Cardiac muscle cell (in vitro differentiated cells and primary cell): ENCODE measurements around the gene ANGEL2. TPM values are rescaled to one million over a fixed set of nuclear protein-coding genes. Genes with fewer than 3 reads are reported as not detected.

Source experiments
- DNase-seq, 2 donors: peaks; one replicate each; pipeline versions ENCODE4 v3.0.0 to v3.0.0-alpha.2; 2010 to 2017; ENCODE audit warnings: low read depth in 1 of 2, low spot score in 1 of 2
- H3K27ac ChIP-seq: fragments of 200-600 bp; sonication (generic); 2 replicates; pipeline ENCODE4 v1.5.1; 2016
- H3K27me3 ChIP-seq: fragments of 200-600 bp; sonication (generic); 2 replicates; pipeline ENCODE4 v1.6.0; 2016; ENCODE audit warnings: control low read depth
- H3K36me3 ChIP-seq: fragments of 200-600 bp; sonication (generic); 2 replicates; pipeline ENCODE4 v1.5.1; 2016; ENCODE audit warnings: control low read depth
- H3K4me1 ChIP-seq: fragments of 200-600 bp; sonication (generic); 2 replicates; pipeline ENCODE4 v1.8.1; 2017; ENCODE audit warnings: low read depth, mild to moderate bottlenecking, mixed run types
- H3K4me3 ChIP-seq: fragments of 200-600 bp; sonication (generic); 2 replicates; pipeline ENCODE4 v1.5.1; 2016; ENCODE audit warnings: mild to moderate bottlenecking
- H3K9me3 ChIP-seq: fragments of 200-600 bp; sonication (generic); 2 replicates; pipeline ENCODE4 v1.5.1; 2017; ENCODE audit warnings: low read depth, mild to moderate bottlenecking, control low read depth
- polyA plus RNA-seq: library from polyadenylated mRNA; unstranded; fragments of >200 nt; fragmentation: Nextera tagmentation; extraction: Ambion mirVana; gene quantifications from 2 replicates; pipeline ENCODE4 v1.2.1, GENCODE V29; 2016
- total RNA-seq: library from RNA; depleted of rRNA; stranded (reverse); fragments of >200 nt; gene quantifications from 2 replicates; pipeline ENCODE4 v1.2.3, GENCODE V29; 2016
- TF ChIP-seq, protein P1 (sequence below): IDR thresholded peaks from 2 replicates; pipeline ENCODE4 v1.5.1; 2012; ENCODE audit warnings: low read depth, mild to moderate bottlenecking, low read length

ANGEL2 gene
- 36.0 and 41.2 TPM in 2 replicates for total RNA-seq
- 25.1 and 37.5 TPM in 2 replicates for polyA plus RNA-seq

GRCh38 chr1:213015099-213016050, at the start of gene ANGEL2:
Gene ANGEL2, minus strand, starts transcription at chr1:213015867. Its CDS starts 196 bp downstream, at chr1:213015671.
- Histone ChIP-seq H3K4me1 (peaks cover 7% of the 10 kb centered on the region), H3K36me3 (no peaks in the 10 kb centered on the region), H3K27ac (peak within 1 kb of the TSS; percentile 80), H3K27me3 (no peaks in the 10 kb centered on the region), H3K9me3 (no peaks in the 10 kb centered on the region), H3K4me3 (peak within 1 kb of the TSS; percentile 75)
- TF ChIP-seq, protein P1, sequence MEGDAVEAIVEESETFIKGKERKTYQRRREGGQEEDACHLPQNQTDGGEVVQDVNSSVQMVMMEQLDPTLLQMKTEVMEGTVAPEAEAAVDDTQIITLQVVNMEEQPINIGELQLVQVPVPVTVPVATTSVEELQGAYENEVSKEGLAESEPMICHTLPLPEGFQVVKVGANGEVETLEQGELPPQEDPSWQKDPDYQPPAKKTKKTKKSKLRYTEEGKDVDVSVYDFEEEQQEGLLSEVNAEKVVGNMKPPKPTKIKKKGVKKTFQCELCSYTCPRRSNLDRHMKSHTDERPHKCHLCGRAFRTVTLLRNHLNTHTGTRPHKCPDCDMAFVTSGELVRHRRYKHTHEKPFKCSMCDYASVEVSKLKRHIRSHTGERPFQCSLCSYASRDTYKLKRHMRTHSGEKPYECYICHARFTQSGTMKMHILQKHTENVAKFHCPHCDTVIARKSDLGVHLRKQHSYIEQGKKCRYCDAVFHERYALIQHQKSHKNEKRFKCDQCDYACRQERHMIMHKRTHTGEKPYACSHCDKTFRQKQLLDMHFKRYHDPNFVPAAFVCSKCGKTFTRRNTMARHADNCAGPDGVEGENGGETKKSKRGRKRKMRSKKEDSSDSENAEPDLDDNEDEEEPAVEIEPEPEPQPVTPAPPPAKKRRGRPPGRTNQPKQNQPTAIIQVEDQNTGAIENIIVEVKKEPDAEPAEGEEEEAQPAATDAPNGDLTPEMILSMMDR, result no peak
- DNase-seq, result peak; percentile 95 to 98

DNA sequence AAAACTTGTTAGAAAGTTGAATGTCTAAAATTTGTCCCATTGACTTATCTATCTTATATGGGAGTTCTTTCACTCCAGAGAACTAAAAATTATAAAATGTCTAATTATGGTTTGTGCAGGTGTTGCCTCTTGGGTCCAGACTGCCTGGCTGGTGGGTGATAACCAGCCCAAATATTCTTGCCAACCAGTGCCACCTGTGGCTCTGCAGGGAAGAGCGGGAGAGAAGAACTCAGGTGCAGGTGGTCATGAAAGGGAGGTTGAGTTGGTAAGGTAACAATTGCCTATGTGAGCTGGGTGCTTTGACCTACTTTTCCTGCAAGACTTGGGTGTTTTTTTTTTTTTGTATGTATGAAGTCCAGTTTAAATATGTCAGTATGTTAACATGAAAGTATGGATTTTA, 45.6 kb upstream of the ANGEL2 start:
- TF ChIP-seq, protein P1, result no peak
- no peaks in the 10 kb centered on the region for H3K4me1 ChIP-seq
- H3K27me3 ChIP-seq, result no peaks in the 10 kb centered on the region
- no peak for DNase-seq
- no peak overlapping the region for H3K27ac ChIP-seq
- H3K36me3 ChIP-seq, result no peaks in the 10 kb centered on the region
- no peaks in the 10 kb centered on the region for H3K9me3 ChIP-seq
- H3K4me3 ChIP-seq, result no peak overlapping the region

DNA sequence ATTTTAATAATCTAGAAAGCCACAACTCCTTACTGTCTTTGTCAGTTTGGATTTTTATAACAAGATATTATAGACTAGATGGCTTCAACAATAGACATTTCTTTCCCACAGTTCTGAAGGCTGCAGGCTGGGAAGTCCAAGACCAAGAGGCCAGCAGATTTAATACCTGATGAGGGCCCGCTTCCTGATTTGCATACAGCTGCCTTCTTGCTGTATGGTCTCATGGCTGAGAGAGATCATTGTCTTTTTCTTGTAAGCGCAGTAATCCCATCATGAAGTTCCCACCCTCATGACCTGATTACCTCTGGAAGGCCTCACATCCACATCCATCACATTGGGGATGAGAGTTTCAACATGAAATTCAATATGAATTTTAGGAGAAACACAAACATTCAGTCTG, 45.2 kb upstream of the ANGEL2 start:
- Histone ChIP-seq H3K27ac (no peak overlapping the region), H3K9me3 (no peaks in the 10 kb centered on the region), H3K36me3 (no peaks in the 10 kb centered on the region), H3K4me1 (no peaks in the 10 kb centered on the region), H3K27me3 (no peaks in the 10 kb centered on the region), H3K4me3 (no peak overlapping the region)
- DNase-seq, result no peak
- TF ChIP-seq, protein P1, result no peak

- Histone ChIP-seq H3K4me3 (no peak overlapping the region), H3K27ac (no peak overlapping the region), H3K4me1 (no peaks in the 10 kb centered on the region), H3K36me3 (no peaks in the 10 kb centered on the region), H3K27me3 (no peaks in the 10 kb centered on the region), H3K9me3 (no peaks in the 10 kb centered on the region)
- no peak for DNase-seq
- TF ChIP-seq, protein P1, result no peak
These were observed 41.8 kb upstream of the ANGEL2 start for GRCh38 chr1:213057264-213058059.

- TF ChIP-seq, protein P1, result no peak
- Histone ChIP-seq H3K36me3 (no peaks in the 10 kb centered on the region), H3K4me3 (no peak overlapping the region), H3K4me1 (peaks cover 4% of the 10 kb centered on the region), H3K27me3 (no peaks in the 10 kb centered on the region), H3K9me3 (no peaks in the 10 kb centered on the region), H3K27ac (no peak overlapping the region)
- DNase-seq, result no peak
These were observed 40.1 kb upstream of the ANGEL2 start for GRCh38 chr1:213055767-213056166.
